NT2/D1 (cell line): Measurements from ENCODE around the gene IGLL5.

ENCODE experiments used
- SUZ12 ChIP-seq: IDR thresholded peaks from 2 replicates; pipeline ENCODE4 v1.6.1; 2011; ENCODE audit not compliant: insufficient read length, insufficient read depth; ENCODE audit errors: extremely low read depth
- YY1 ChIP-seq: IDR thresholded peaks from 2 replicates; pipeline ENCODE4 v1.6.1; 2011; ENCODE audit not compliant: insufficient read length, insufficient read depth
- ZNF274 ChIP-seq: IDR thresholded peaks from 2 replicates; pipeline ENCODE4 v1.6.1; 2011; ENCODE audit warnings: mild to moderate bottlenecking, low read depth, low read length

GRCh38 chr22:22887621-22888503 is at the start of gene IGLL5:
- no peak for TF ChIP-seq SUZ12
- TF ChIP-seq YY1 = no peak
- no peak for TF ChIP-seq ZNF274
